Liver (tissue), 2 donors: ENCODE results near the gene RPS6KB2.

Source experiments
- GABPA ChIP-seq, 2 donors: IDR thresholded peaks in 1 of 2; conservative IDR thresholded peaks in 1 of 2; 2 replicates each; pipeline ENCODE4 v1.6.1; 2016; ENCODE audit warnings: antibody characterized with exemption in 2 of 2, mild to moderate bottlenecking in 1 of 2, moderate library complexity in 1 of 2
- RAD21 ChIP-seq, 2 donors: IDR thresholded peaks; 2 replicates each; pipeline ENCODE4 v1.6.1; 2016; ENCODE audit warnings: antibody characterized with exemption in 2 of 2, mild to moderate bottlenecking in 2 of 2
- TF ChIP-seq, protein P1 (sequence below): IDR thresholded peaks from 2 replicates; pipeline ENCODE4 v1.6.1; 2016; ENCODE audit warnings: antibody characterized with exemption
- donor health status: healthy.

GRCh38 chr11:67416416-67417335 lies 11.6 kb upstream of the RPS6KB2 start:
- no peak for TF ChIP-seq GABPA (IDR thresholded peaks at IDR 0.05 in 1 of 2, conservative IDR thresholded peaks at IDR 0.05 in 1 of 2)
- TF ChIP-seq, protein P1, sequence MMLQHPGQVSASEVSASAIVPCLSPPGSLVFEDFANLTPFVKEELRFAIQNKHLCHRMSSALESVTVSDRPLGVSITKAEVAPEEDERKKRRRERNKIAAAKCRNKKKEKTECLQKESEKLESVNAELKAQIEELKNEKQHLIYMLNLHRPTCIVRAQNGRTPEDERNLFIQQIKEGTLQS, result no peak
- no peak for TF ChIP-seq RAD21 (IDR thresholded peaks at IDR 0.05)
